PFSK-1 (cell line): Measurements from ENCODE around the gene CAMTA1.

Experiments used
- FOXP2 ChIP-seq: optimal IDR thresholded peaks from 2 replicates; pipeline ENCODE3; 2011; ENCODE audit warnings: borderline replicate concordance, control low read depth, inconsistent platforms; ENCODE audit not compliant: insufficient read depth; ENCODE audit errors: extremely low read length, extremely low read depth
- POLR2AphosphoS5 ChIP-seq: IDR thresholded peaks from 2 replicates; pipeline ENCODE4 v1.6.1; 2012; ENCODE audit warnings: low read depth, mild to moderate bottlenecking, control low read depth, low read length, moderate library complexity
- REST ChIP-seq, 2 experiments: IDR thresholded peaks; 2 replicates each; pipeline versions ENCODE4 v1.6.1 to v1.8.0; 2011 to 2012; ENCODE audit warnings: low read depth in 2 of 2, low read length in 2 of 2, control low read depth in 1 of 2, inconsistent platforms in 1 of 2, mild to moderate bottlenecking in 1 of 2, moderate library complexity in 1 of 2; ENCODE audit not compliant: insufficient read depth in 1 of 2
- SIN3A ChIP-seq: IDR thresholded peaks from 2 replicates; pipeline ENCODE4 v1.6.1; 2012; ENCODE audit warnings: mild to moderate bottlenecking, low read length, moderate library complexity, borderline replicate concordance; ENCODE audit not compliant: insufficient read depth
- TAF1 ChIP-seq: IDR thresholded peaks from 2 replicates; pipeline ENCODE4 v1.6.1; 2012; ENCODE audit warnings: low read length, control low read depth, borderline replicate concordance; ENCODE audit not compliant: insufficient read depth

Gene CAMTA1

GRCh38 chr1:7520496-7520895, 735.2 kb downstream of the CAMTA1 start:
- TF ChIP-seq POLR2AphosphoS5 (no peak), SIN3A (no peak), FOXP2 (no peak), REST (IDR thresholded peaks at IDR 0.05; ENCODE audit: insufficient read depth in 1 of 2, low read depth in 2 of 2, low read length in 2 of 2) (no peak), TAF1 (no peak)

- no peak for TF ChIP-seq SIN3A
- no peak for TF ChIP-seq REST (IDR thresholded peaks at IDR 0.05; ENCODE audit: insufficient read depth in 1 of 2, low read depth in 2 of 2, low read length in 2 of 2)
- TF ChIP-seq TAF1: no peak
- no peak for TF ChIP-seq FOXP2
- no peak for TF ChIP-seq POLR2AphosphoS5
These were observed 739.4 kb downstream of the CAMTA1 start for GRCh38 chr1:7524341-7525337.

- TF ChIP-seq REST (IDR thresholded peaks at IDR 0.05; ENCODE audit: insufficient read depth in 1 of 2, low read depth in 2 of 2, low read length in 2 of 2): no peak
These were observed 740.2 kb downstream of the CAMTA1 start for GRCh38 chr1:7525338-7526063.

GRCh38 chr1:7526196-7526866, 741.1 kb downstream of the CAMTA1 start:
- TF ChIP-seq FOXP2: no peak
- no peak for TF ChIP-seq POLR2AphosphoS5

- TF ChIP-seq FOXP2 (no peak), POLR2AphosphoS5 (no peak), SIN3A (no peak), REST (IDR thresholded peaks at IDR 0.05; ENCODE audit: insufficient read depth in 1 of 2, low read depth in 2 of 2, low read length in 2 of 2) (no peak), TAF1 (no peak)
These were observed 741.8 kb downstream of the CAMTA1 start for GRCh38 chr1:7526867-7527732.
